Measurements from ENCODE around the gene TAF3. TPM values are rescaled to one million over a fixed set of nuclear protein-coding genes. Genes with fewer than 3 reads are reported as not detected.

Gene TAF3
- total RNA-seq, 1 donor from 2014 or later: 12.7 TPM

DNA sequence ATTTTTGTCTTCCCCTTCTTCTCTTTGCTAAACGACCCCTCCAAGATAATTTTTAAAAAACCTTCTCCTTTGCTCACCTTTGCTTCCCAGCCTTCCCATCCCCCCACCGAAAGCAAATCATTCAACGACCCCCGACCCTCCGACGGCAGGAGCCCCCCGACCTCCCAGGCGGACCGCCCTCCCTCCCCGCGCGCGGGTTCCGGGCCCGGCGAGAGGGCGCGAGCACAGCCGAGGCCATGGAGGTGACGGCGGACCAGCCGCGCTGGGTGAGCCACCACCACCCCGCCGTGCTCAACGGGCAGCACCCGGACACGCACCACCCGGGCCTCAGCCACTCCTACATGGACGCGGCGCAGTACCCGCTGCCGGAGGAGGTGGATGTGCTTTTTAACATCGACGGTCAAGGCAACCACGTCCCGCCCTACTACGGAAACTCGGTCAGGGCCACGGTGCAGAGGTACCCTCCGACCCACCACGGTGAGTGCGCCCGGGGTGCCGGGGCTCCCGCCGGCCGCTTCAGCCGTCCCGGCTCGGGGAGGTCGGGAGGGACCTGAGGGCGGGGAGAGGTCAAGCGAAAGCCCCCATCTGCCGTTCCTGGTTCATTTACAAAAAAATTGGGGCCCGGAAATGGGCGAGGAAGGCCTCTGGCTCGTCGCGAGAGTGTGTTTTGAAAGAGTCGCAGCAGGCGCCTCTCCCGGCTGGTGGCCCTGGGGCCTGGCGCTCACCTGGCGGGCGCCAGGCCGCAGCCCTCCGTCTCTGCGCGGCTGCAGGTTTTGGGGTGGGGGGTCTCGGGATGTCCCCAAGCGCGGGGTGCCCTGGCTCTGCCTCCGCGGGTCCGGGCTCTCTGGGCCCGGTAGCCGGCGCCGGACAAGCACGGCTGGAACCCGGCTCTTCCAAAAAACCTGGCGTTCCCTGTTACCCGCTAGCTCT is 237.4 kb downstream of the TAF3 start:
- TF ChIP-seq CTCF (IDR thresholded peaks at IDR 0.05; ENCODE audit: borderline replicate concordance): no peak
- intact Hi-C loops (cut with micrococcal nuclease): no loop called here
- Histone ChIP-seq H3K4me1 (peaks cover 72% of the 10 kb centered on the region), H3K9me3 (replicated peaks) (no peaks in the 10 kb centered on the region), H3K27ac (replicated peaks) (peak overlapping the region; percentile 74), H3K4me3 (peak overlapping the region; percentile 66), H3K27me3 (ENCODE audit: low read depth) (peaks cover 100% of the 10 kb centered on the region), H3K36me3 (no peaks in the 10 kb centered on the region)
- DNase-seq: no peak

DNA sequence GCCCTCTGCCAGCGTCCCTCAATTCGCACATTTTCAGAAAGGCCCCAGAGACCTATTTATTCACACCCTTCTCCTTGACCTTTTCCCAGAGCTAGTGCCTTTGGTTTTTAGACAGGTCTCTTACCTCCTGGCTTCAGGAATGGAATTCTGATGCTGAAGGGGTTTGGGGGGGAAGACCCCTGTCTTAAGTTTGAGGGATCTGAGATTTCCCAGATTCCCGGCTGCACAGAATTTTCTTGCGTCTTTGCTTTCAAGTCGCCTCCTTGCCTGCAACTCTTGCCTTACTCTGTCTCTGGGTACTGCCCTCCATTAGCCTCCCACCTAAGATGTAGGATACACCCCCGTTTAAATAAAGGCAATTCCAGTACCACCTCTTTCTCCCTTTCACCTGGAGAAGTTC is 238.1 kb downstream of the TAF3 start:
- intact Hi-C loops (cut with micrococcal nuclease): no loop called here
- Histone ChIP-seq H3K27ac (replicated peaks) (peak overlapping the region; percentile 74), H3K4me1 (peaks cover 65% of the 10 kb centered on the region), H3K9me3 (replicated peaks) (no peaks in the 10 kb centered on the region), H3K27me3 (ENCODE audit: low read depth) (peaks cover 100% of the 10 kb centered on the region), H3K36me3 (no peaks in the 10 kb centered on the region), H3K4me3 (peak overlapping the region; percentile 66)
- no peak for TF ChIP-seq CTCF (IDR thresholded peaks at IDR 0.05; ENCODE audit: borderline replicate concordance)
- no peak for DNase-seq

DNA sequence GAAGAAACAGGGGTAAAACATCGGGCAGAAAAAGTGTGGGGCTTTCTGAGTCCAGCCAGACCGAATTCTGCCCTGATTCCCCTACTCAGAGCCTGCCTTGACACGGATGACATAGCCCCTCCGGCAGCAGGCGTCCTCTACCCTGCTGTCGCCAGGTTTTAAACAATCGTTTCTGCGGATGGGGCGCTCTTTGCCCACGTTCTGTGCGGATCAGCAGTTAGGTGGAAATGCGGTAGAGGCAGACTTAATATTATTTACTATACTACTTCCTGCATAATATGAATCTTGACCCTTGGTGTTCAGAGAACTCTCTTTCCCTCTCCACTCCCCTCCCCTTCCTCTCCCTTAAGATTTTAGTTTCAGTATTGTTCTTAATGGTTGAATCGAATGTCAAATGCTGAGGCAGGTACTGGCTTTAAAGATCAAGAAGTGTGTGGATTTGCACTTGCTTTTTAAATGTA is 238.6 kb downstream of the TAF3 start:
- H3K27me3 ChIP-seq (ENCODE audit: low read depth): peaks cover 100% of the 10 kb centered on the region
- no peaks in the 10 kb centered on the region for H3K9me3 ChIP-seq (replicated peaks)
- peak overlapping the region; percentile 74 for H3K27ac ChIP-seq (replicated peaks)
- H3K4me3 ChIP-seq: peak overlapping the region; percentile 66
- DNase-seq: no peak
- intact Hi-C loops (cut with micrococcal nuclease): no loop called here
- H3K36me3 ChIP-seq: no peaks in the 10 kb centered on the region
- no peak for TF ChIP-seq CTCF (IDR thresholded peaks at IDR 0.05; ENCODE audit: borderline replicate concordance)
- peaks cover 60% of the 10 kb centered on the region for H3K4me1 ChIP-seq

- peak overlapping the region; percentile 74 for H3K27ac ChIP-seq (replicated peaks)
- H3K9me3 ChIP-seq (replicated peaks): no peaks in the 10 kb centered on the region
- H3K36me3 ChIP-seq: no peaks in the 10 kb centered on the region
- H3K4me1 ChIP-seq: peaks cover 53% of the 10 kb centered on the region
- peak overlapping the region; percentile 66 for H3K4me3 ChIP-seq
- DNase-seq: no peak
- no peak for TF ChIP-seq CTCF (IDR thresholded peaks at IDR 0.05; ENCODE audit: borderline replicate concordance)
- intact Hi-C loops (cut with micrococcal nuclease): no loop called here
- H3K27me3 ChIP-seq (ENCODE audit: low read depth): peaks cover 100% of the 10 kb centered on the region
Observed at GRCh38 chr10:8057636-8058273, 239.4 kb downstream of the TAF3 start.

DNA sequence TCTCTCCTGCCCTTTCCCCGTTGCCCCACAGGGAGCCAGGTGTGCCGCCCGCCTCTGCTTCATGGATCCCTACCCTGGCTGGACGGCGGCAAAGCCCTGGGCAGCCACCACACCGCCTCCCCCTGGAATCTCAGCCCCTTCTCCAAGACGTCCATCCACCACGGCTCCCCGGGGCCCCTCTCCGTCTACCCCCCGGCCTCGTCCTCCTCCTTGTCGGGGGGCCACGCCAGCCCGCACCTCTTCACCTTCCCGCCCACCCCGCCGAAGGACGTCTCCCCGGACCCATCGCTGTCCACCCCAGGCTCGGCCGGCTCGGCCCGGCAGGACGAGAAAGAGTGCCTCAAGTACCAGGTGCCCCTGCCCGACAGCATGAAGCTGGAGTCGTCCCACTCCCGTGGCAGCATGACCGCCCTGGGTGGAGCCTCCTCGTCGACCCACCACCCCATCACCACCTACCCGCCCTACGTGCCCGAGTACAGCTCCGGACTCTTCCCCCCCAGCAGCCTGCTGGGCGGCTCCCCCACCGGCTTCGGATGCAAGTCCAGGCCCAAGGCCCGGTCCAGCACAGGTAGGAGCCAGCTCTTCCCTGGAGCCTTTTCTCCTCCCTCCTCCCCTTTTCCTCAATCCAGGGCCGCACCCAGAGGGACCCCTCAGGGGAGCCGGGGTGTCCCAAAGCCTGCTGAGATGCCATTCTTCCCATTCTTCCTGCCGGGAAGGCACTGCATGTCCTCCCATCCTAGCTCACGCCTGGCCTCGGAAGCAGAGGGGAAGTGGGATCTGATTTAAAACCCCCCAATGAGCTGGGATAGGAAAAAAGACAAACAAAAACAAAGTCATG is 240.2 kb downstream of the TAF3 start:
- Histone ChIP-seq H3K4me3 (peak overlapping the region; percentile 29), H3K4me1 (peaks cover 47% of the 10 kb centered on the region), H3K9me3 (replicated peaks) (no peaks in the 10 kb centered on the region), H3K27ac (replicated peaks) (peak overlapping the region; percentile 38), H3K27me3 (ENCODE audit: low read depth) (peaks cover 100% of the 10 kb centered on the region), H3K36me3 (no peaks in the 10 kb centered on the region)
- DNase-seq: no peak
- intact Hi-C loops (cut with micrococcal nuclease): no loop called here
- TF ChIP-seq CTCF (IDR thresholded peaks at IDR 0.05; ENCODE audit: borderline replicate concordance): no peak
